HS-27A (cell line): ENCODE data around the gene SREBF1.

Experiments
- DNase-seq: peaks from one replicate; pipeline ENCODE4 v3.0.0-alpha.2; 2012; ENCODE audit warnings: low read depth, missing footprints

Gene SREBF1

DNA sequence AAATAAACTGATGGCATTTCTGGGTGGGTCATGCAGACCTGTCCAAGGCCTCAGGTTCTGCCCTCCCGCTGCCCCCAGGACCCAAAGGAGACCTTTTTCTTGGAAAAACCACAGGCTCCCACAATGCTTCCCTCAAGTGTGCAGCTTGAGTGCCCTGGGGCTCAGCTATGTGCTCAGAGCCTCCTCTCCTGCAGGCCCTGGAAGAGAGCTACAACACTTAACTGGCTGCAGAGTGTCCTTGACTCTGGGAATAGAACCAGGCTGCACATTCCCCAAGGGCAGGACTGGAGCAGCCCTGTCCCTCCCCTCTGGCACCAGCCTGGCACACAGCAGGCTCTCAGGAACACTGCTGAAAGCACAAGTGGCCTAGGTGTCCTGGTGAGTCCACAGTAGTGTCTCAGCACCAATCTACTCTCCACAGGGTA, 4.8 kb upstream of the SREBF1 start:
- no peak for DNase-seq

DNA sequence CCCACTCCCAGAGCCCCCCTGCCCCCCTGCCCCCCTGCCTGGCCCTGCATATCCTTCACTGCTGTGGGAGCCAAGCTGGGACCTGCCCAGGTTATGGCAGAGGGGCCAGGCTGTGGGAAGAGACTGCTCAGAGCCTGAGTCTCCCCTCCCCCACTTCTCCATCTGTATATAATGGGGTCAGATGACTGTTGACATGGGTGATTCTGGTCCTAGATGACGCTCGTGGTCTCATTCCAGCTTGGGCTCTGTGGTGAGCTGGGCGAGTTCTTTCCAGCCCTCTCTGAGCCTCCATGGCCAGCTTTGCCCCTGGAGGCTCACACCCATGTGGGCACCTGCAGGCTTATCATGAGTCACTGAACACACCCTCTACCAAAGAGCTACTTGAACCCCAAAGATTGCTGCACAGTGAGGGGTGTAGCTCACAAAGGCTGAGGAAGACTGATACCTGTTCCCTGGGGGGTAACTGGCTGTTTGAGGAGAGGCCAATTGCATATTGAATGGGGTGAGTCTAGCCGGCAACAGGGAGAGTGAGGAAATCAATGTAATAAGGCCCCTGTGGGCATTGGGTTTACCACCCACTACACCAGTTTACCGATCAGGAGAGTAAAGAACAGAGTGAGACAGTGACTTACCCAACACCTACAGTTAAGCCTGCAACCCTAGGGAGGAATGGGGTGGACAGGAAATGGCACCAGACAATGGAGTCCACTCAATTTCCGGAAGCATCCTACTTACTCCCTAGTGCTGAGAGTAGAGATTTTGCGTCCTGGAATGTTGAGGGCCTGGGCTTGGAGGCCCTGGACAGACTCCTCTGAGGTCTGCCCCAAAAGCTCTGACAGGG, 4.2 kb upstream of the SREBF1 start:
- no peak for DNase-seq

DNA sequence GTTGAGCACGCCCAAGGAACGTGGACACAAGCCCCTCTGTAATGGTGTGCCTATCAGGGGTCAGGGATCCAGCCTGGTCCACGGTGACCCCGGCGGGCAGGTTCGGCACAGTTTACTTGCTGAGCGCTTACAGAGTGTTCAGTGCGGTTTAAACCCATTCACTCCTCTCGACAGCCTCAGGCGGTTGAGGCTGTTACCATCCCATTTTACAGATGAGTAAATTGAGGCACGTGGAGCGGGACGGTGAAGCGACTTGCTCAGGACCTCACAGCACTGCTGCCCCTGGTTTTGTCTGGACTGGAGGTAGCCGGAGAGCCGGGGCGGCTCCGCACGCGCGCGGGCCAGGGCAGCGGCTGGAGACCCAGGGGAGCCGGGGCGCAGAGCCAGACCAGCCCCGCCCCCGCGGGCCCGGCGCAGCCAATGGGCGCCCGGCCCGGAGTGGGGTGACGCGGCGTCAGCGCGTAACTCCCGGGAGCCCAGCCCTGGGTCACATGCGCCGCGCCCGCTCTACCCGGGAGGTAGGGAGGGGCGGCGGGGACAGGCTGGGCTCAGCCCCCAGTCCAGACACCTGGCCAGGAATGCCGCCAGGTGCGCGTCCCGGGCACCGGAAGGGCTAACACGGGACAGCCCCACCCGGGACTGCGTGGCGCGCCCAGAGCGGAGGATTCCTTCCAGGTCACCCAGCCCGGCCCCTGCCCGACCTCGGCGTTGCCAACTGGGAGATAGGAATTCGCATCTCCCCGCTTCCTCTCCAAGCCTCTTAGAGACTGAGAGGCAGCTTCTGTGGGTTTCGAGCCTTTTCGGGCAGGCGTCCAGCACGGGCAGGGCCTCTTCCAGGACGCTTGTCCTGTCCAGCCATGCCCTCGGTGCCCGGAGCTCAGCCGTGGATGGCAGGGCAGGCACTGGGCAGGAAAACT, 3.3 kb upstream of the SREBF1 start:
- DNase-seq, result peak; percentile 95

DNA sequence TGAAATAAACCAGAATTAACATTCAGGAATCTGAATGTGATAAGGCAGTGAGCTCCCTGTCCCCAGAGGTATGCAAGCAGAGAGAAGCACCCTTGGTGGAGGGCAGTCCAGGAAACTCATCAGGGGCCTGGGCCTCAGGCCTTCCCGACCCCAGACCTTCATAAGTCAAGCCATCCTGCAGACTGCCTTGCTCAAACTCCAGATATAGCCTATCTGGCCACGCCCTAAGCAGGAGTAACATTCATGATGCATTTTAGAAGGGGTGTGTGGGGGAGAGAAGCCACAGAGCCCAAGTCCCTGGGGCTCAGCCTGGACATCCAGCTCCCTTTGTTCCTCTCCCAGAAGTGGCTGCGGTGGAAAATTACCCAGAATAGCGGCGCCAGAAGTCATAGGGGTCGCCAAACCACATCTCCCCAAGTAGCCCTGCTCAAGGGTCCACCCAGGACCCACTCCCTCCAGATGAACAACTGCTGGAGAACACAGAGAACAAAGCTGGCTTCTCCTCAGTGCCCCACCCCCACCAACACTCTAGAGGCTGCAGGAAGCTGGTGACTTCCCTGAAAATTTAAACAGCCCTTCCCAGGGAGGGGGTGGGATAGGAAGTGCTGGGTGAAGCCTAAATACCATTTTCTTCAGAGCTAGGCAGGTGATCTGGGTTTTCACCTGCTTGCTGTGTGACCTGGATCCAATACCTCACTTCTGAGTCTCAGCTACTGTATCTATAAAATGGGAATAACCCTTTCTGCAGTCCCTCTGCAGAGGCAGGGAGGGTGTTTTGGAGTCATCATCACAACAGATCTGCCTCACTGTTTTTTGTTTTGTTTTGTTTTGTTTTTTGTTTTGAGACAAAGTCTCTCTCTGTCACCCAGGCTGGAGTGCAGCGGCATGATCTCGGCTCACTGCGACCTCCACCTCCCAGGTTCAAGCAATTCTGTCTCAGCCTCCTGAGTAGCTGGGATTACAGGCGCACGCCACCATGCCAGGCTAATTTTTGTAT, 1.5 kb upstream of the SREBF1 start:
- DNase-seq, result no peak

DNA sequence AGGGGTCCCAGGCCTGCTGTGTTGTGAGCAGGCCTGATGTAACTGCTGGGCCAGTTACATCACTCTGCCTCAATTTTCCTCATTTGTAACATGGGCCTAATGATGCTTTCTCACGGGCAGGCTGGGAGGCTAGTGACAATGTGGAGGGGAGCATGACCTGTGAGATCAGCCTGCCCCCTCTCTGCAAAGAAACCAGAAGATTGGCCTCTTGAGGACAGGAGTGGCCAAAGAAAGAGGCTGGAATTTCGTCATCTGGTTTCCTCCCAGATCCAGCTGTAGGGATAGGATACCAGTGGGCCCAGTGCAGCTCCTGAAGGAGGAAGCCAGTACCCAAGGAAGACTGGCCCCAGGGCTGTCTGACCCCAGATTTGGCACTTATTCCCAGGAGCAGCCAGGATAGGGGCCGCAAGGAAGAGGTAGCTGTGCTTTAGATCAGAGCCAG, 615 bp upstream of the SREBF1 start:
- no peak for DNase-seq

DNA sequence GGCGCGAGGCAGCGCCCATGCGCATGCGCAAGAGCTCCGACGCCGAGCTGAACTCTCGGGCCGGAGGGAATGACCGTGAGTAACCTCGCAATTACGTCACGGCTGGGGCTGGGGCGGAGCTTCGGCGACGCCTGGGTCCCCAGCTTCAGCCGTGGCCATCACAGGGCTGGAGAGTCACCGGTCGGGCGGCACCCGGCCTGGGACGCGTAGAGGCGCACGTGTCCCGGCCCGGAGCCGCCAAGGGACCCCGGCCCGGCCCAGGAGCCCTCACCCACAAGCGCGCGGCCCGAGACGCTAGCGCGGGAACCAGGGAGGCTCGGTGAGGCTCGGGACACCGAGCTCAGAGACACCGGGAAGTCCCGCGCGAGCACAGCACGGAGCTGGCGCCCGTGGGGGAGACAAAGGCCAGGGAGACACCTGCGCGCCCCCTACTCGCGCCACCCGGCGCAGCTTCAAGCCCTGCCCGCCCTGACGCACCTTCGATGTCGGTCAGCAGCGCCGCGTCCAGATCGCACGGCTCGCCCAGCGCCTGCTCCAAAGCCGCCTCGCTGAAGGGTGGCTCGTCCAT, 452 bp downstream of the SREBF1 start:
- peak; percentile 96 for DNase-seq

DNA sequence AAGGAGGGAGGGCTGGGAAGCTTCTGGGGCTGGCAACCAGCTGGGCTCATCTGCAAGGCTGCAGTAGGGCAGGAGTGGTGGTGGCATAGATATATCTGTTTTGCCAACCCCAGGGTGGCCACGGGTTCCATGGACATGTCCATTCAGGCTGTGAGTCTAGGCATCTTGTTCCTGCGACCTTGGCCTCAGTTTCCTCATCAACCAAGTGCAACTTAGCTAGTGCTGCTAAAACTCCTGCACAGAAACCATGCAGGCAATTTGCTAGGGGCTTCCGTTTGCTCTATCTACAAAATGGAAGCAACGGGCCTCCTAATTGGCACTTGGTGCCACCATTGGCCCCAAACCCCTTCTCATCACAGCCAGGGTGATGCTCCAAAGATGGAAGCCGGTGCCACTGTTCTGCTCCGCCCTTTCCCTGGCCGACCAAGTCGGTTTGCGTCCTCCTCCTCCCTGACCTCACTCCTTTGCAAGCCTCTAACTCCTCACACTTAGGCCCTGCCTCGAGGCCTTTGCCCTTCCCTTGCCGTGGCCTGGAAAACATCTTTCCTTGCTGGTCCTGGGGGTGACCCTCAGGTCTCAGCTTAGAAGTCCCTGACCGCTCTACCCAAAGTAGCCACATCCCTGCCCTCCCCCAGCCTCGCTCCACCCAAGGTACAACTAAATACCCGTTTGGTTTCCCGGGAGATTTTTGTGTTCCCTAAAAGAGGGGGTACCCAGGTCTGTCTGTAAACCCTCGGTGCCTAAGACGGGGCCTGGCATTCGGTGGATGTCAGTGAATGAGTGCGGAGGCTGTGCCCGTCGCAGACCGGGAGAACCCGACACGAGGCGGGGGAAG, 1.2 kb downstream of the SREBF1 start:
- no peak for DNase-seq

DNA sequence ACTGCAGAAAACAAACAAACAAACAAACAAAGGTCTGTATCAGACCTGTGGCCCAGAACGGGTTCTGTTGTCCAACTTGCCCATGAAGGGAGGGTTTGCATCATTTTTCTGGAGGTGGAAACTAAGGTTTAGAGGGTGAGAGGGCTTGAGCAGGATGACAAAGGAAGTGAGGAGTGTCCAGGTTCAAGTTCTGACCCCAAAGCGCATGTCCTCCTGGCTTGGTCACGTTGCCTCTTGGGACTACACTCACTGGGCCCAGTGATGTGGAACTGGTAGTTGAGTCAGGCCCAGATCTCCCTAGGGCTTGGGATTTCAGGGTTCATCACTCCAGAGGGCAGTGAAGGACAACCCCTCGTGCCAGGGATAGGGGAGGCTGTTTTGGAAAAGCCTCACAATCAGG, 1.8 kb downstream of the SREBF1 start:
- no peak for DNase-seq

DNA sequence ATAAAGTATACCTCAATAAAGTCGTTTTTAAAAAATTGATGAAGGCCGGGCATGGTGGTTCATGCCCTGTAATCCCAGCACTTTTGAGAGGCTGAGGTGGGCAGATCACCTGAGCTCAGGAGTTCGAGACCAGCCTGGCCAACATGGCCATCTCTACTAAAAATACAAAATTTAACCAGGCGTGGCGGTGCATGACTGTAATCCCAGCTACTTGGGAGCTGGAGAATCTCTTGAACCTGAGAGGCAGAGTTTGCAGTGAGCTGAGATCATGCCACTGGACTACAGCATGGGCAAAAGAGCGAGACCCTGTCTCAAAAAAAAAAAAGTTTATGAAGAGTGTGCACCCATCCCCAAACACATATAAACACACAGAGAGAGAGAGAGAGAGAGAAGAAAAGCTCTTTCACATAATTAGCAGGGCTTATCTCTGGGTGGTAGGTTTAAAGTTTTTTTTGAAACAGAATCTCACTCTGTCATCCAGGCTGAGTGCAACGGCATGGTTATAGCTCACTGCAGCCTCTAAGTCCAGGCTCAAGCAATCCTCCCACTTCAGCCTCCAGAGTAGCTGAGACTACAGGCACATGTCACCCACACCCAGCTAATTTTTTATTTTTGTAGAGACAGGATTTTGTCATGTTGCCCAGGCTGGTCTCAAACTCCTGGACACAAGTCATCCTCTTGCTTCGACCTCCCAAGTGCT, 3.0 kb downstream of the SREBF1 start:
- DNase-seq, result no peak

DNA sequence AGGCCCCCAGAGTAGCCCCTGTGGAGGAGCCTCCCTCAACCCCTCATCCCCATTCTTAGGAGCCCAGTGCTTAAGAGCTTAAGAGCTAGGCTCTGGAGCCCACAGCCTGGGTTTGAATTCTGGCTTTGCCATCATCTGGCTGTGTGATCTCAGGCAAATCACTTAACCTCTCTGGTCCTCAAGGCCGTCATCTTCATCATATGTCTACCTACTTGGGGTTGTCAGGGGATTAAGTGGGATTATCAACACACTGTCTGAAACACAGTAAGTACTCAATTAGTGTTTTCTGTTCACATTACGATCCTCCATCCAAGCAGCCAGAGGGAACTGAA, 4.8 kb downstream of the SREBF1 start:
- DNase-seq, result no peak

DNA sequence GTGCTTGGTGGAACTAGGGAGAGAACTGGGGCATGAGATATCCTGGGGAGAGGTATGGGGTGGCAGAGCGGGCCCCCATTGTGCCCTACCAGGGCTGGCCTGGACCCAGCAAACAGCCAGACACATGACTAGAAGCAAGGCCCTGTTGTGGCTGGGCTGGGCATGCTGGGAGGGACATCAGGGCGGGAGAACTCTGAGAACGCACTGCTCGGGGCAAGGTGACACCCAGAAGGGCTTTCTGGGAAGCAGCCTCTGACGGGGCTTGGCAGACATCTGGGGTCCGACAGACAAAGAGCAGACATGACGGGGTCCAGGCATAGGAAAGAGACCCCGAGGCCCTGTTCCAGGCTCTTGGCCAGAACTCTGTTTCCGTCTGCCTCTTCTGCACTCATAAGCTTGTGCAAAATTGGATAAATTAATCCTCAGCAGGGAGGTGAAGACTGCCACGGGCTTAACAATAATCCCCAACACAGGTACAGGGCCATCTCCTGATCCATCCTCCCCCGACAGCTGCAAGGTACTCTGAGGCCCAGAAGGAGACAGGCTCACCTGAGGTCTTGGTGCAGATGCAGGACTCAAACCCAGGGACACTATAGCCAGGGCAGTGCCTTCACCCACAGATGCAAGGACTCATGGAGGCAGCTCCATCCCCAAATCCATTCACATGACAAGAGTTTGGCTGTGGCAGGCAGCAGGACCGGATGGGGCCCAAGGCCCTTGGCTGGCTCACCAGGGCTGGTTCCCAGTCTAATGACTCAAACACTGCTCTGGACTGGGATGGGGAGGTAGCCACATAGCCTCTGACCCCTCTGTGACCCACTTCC, 5.4 kb downstream of the SREBF1 start:
- no peak for DNase-seq

DNA sequence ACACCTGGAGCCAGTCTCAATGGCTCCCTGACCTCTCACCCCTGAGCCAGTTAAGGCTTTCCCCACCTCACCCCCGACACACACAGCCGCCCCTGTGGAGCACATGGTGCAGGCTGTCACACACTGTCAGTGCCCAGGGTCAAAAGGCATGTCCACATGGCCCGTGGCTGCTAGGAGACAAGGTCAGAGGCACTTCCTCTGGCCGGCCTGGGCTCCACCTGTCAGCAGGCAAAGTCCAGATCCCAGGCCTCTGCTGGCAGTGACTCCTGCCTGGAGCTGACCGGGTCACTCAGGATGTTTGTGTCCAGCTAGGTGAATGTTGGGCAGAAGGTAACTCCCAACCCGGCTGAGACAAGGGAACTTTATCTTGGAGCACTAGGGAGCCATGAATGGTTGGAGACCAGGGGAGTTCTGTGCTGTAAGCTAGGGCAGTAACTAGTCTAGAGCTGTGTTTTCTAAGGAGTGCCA, 6.0 kb downstream of the SREBF1 start:
- no peak for DNase-seq

DNA sequence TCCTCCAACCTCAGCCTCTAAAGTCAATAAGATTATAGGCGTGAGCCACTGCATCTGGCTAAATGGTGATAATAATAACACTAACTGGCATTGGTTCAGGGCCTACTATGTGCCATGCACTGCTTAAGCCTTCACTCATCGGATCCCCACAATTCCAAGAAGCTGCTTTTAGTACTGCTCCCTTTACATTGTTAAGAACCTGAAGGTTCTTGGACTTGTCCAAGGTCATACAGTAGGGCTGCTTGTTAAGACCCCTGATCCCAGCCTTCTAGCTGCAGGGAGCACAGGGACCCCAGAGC, 6.6 kb downstream of the SREBF1 start:
- DNase-seq, result no peak

DNA sequence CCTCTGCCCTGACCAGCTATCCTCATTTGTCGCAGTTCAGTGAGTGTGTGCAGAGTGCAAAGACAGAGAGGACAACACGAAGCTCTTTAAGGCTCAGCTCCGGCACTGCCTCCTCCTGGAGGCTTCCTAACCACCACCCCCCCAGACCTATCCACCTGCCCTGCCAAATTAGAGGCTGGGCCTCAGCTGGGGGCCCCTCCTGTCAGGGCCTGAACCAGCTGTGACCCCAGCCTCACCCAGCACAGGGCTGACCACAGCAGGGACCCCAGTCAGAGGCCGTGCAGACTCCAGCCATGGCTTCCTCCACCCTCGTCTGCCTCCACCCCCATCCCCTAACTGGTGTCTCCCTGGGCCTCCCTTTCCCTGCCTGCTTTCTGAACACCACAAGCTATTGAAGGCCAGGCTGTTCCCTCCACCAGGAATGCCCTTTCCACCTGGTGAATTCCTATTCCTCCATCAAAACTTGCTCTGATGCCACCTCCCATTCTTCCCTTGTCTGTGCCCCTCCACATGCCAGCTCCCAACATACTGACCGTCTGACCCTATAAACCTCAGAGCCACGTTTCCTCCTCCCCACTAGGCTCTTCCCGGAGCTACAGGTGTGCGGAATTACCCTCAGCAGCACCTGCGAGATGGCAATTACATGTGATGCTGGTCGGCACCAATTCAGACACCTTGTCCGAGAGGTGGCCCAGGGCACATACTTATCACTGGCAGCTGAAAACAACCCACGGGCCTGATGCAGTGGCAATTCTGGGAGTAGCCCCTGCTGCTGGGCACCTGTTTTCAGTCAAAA, 8.8 kb downstream of the SREBF1 start:
- no peak for DNase-seq

DNA sequence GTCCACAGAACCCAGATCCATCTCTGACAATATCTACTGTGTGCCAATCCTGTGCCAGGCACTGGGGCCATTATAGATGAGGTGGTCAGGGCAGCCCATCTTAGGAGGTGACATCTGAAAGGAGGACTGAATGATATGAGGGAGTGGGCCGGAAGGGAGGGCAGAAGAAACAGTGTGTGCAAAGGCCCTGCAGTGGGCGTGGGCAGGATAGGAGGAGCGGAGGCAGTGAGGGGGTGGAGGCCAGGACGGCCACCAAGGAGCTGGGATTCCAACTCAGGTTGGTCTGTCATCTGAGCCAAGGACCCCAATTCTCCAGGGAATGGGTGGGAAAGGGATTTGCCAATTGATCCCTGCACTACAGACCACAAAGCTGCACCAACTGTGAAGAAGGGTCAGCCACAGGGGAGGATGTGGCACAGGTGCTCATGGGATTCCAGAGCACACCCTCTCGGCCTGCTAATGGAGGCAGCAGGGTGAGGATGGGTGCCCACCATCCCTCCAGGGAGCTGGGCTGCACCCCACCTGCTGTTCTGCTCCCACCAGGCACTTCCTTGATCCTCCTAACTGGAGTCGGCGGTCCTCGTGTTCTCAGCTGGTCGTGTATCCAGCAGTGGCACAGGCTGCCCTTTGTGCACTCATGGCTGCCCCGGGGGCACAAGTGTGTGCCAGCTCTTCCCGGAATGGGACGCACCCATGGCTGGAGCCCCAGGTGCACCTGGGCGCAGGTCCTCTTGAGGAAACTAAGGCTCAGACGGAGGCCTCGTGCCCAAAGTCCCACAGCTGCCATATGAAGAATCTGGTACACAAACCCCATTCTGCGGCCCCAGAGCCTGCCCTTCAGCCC, 9.6 kb downstream of the SREBF1 start:
- DNase-seq, result no peak

DNA sequence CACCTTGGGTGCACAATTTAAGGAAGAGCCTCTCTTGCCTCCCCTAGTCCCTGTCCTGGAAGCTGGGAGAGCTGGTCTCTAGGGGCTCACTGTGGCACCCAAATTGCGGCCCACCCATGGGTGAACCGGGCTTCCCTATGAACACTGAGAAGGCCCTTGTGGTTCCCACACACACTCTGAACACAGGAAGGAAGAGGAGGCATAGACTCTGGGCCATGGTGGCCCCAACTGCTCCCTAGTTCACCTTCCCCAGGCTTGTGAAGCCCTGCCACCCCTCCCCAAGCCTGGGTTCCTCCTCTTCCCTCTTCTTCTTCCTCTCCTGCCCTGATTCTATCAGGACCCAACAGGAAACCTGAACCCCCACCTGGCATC, 10.5 kb downstream of the SREBF1 start:
- no peak for DNase-seq

DNA sequence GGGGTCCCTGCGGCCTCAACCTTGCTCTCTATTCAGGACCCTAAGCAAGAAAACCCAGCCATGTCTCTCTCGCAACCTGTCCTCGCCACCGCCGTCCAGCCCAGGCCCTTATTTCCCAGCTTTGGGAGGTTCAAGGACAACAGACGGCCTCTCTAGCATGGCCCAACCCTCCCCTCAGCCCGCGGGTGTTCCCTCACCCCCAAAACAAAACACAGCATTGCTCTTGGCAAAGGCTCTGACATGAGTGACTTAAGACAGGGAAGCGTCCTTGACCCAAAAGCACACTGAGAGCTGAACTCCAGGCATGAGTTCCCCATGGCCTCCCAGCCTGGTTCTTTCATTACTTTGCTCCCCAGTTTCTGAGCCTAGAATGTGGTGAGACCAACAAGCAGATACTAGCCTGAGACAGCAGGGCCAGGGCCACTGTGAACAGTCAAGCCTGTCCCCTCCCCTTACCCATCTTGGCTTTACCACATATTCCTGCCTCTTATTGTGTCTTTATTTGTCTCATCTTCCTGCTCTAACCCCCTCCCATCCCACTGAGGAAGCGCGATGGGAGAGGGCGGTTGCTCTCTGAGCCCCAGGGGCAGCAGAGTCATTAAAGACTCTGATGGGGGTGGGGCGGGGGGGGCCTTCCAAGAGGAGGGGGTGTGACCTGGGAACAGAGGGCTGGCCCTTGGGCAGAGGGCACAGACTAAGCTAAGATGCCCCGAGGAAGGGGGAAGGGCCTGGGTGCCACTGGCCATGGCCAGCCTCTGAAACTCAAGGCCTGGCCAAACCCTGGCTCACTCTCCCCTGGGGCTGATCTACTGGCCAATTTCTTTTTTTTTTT, 11.8 kb downstream of the SREBF1 start:
- DNase-seq, result no peak
